ENCODE results near the gene GSG1L2. TPM values are rescaled to one million over a fixed set of nuclear protein-coding genes. Genes with fewer than 3 reads are reported as not detected.

The GSG1L2 gene
- total RNA-seq = not detected in 2 replicates
- long read RNA-seq = 0 reads

- Mint-ChIP-seq H3K4me1 (no peaks in the 10 kb centered on the region), H3K27ac (ENCODE audit: unreplicated experiment) (no peak within 1 kb of the TSS), H3K27me3 (ENCODE audit: low read depth) (no peaks in the 10 kb centered on the region), H3K36me3 (ENCODE audit: low read depth) (no peaks in the 10 kb centered on the region), H3K9me3 (no peaks in the 10 kb centered on the region), H3K4me3 (no peak within 1 kb of the TSS)
- no peak for DNase-seq (ENCODE audit: low read depth, low spot score)
- TF ChIP-seq, protein P1, sequence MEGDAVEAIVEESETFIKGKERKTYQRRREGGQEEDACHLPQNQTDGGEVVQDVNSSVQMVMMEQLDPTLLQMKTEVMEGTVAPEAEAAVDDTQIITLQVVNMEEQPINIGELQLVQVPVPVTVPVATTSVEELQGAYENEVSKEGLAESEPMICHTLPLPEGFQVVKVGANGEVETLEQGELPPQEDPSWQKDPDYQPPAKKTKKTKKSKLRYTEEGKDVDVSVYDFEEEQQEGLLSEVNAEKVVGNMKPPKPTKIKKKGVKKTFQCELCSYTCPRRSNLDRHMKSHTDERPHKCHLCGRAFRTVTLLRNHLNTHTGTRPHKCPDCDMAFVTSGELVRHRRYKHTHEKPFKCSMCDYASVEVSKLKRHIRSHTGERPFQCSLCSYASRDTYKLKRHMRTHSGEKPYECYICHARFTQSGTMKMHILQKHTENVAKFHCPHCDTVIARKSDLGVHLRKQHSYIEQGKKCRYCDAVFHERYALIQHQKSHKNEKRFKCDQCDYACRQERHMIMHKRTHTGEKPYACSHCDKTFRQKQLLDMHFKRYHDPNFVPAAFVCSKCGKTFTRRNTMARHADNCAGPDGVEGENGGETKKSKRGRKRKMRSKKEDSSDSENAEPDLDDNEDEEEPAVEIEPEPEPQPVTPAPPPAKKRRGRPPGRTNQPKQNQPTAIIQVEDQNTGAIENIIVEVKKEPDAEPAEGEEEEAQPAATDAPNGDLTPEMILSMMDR (conservative IDR thresholded peaks at IDR 0.05) = no peak
These were observed at the start of gene GSG1L2 for GRCh38 chr17:9821921-9822320. Gene GSG1L2, minus strand, starts transcription at chr17:9822079. Its CDS starts 8 bp downstream, at chr17:9822071.

DNA sequence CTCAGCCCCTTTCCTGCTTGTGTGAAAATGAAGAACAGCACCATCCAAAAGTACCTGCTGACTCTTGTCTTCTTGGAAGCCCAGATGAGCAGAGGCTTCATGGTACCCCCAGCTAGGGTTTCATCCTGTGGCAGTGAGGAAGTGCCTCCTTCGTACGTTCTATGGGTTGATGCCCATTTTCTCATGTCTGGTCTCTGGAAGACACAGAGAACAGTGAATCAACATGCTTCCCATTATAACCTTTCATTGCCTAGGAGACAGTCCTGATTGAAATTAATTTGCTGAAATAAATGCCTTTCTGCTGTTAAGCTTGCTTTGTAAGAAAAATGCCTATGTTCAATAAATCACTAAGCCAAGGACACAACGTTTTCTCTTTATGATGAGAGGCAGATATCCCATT, 46.7 kb upstream of the GSG1L2 start:
- TF ChIP-seq, protein P1 (conservative IDR thresholded peaks at IDR 0.05) = no peak
- DNase-seq (ENCODE audit: low read depth, low spot score) = no peak
- Mint-ChIP-seq H3K4me3 (no peak overlapping the region), H3K4me1 (peaks cover 17% of the 10 kb centered on the region), H3K27ac (ENCODE audit: unreplicated experiment) (peak overlapping the region; percentile 69), H3K27me3 (ENCODE audit: low read depth) (peaks cover under 1% of the 10 kb centered on the region), H3K36me3 (ENCODE audit: low read depth) (peaks cover 4% of the 10 kb centered on the region), H3K9me3 (peaks cover 19% of the 10 kb centered on the region)

DNA sequence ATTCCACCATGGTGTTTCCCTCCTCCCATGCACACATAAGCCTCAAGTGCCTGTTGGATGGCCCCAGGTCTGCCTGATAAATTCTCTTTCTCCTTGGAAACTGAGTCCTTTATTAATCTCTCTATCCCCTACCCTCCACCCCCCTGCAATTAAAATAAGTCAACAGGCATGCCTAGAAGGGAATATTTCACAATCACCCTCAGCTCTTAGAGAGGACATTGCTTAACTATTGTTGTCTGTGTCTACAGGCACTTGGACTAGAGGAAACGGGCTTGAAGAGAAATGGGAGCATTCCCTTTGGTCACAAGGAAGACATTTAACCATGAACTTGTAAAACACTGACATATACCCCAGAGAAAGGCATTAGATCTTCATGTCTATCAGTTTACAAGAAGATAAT, 43.7 kb upstream of the GSG1L2 start:
- Mint-ChIP-seq H3K4me3 (no peak overlapping the region), H3K9me3 (peaks cover 24% of the 10 kb centered on the region), H3K4me1 (peaks cover 17% of the 10 kb centered on the region), H3K36me3 (ENCODE audit: low read depth) (peaks cover 4% of the 10 kb centered on the region), H3K27ac (ENCODE audit: unreplicated experiment) (no peak overlapping the region), H3K27me3 (ENCODE audit: low read depth) (peaks cover 9% of the 10 kb centered on the region)
- TF ChIP-seq, protein P1 (conservative IDR thresholded peaks at IDR 0.05) = no peak
- no peak for DNase-seq (ENCODE audit: low read depth, low spot score)

GRCh38 chr17:9862949-9863348, 41.1 kb upstream of the GSG1L2 start:
- no peak overlapping the region for H3K4me3 Mint-ChIP-seq

DNA sequence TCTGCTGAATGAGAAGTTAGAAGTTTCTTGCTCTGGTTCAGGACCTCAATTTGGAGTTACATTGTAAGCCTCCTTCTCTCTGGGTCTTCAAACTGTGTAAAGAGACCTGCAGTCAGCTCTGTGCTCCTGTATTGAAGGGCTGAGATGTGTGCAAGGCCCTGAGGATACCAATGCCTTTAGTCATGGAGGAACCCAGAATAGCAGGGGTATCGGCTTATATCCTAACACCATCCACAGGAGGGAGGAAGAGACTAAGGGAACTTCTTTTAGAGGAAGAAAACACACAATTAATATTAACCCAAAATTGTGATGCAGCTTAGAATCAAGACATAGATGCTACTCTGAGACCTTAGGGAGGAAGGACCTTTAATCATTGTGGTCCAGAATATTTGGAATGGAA, 40.3 kb upstream of the GSG1L2 start:
- Mint-ChIP-seq H3K36me3 (ENCODE audit: low read depth) (peaks cover 4% of the 10 kb centered on the region), H3K27me3 (ENCODE audit: low read depth) (peaks cover 9% of the 10 kb centered on the region), H3K9me3 (peaks cover 19% of the 10 kb centered on the region), H3K27ac (ENCODE audit: unreplicated experiment) (no peak overlapping the region), H3K4me3 (no peak overlapping the region), H3K4me1 (no peaks in the 10 kb centered on the region)
- DNase-seq (ENCODE audit: low read depth, low spot score) = no peak
- TF ChIP-seq, protein P1 (conservative IDR thresholded peaks at IDR 0.05) = no peak

More at GRCh38 chr17:9862949-9863348, 41.1 kb upstream of the GSG1L2 start:
- TF ChIP-seq, protein P1 (conservative IDR thresholded peaks at IDR 0.05) = no peak
- Mint-ChIP-seq H3K4me1 (peaks cover 2% of the 10 kb centered on the region), H3K36me3 (ENCODE audit: low read depth) (peaks cover 4% of the 10 kb centered on the region), H3K9me3 (peaks cover 22% of the 10 kb centered on the region), H3K27ac (ENCODE audit: unreplicated experiment) (peak overlapping the region; percentile 51), H3K27me3 (ENCODE audit: low read depth) (peaks cover 9% of the 10 kb centered on the region)
- DNase-seq (ENCODE audit: low read depth, low spot score) = no peak

Data from neural crest cell (in vitro differentiated cells).